Activated CD4-positive, alpha-beta T cell treated with anti-CD3 and anti-CD28 coated beads, Interleukin-2, Interleukin-4, amounts not matched to agents 100 ng/mL and 50 ng/mL, durations not matched to agents 16 hours and 8 hours (primary cell): ENCODE results near the gene DNPEP.
"Not testable (repeated sequence)": the region's sequence is repeated elsewhere in the genome, so short reads cannot be mapped to it uniquely, and the experiment has no call there.

Experiments
- DNase-seq: peaks from one replicate; pipeline ENCODE4 v3.0.0-alpha.2; 2020; ENCODE audit warnings: low spot score

DNPEP gene

GRCh38 chr2:219401606-219402005, 13.9 kb upstream of the DNPEP start:
- DNase-seq = no peak

GRCh38 chr2:219400562-219400961, 12.8 kb upstream of the DNPEP start:
- DNase-seq = no peak

DNA sequence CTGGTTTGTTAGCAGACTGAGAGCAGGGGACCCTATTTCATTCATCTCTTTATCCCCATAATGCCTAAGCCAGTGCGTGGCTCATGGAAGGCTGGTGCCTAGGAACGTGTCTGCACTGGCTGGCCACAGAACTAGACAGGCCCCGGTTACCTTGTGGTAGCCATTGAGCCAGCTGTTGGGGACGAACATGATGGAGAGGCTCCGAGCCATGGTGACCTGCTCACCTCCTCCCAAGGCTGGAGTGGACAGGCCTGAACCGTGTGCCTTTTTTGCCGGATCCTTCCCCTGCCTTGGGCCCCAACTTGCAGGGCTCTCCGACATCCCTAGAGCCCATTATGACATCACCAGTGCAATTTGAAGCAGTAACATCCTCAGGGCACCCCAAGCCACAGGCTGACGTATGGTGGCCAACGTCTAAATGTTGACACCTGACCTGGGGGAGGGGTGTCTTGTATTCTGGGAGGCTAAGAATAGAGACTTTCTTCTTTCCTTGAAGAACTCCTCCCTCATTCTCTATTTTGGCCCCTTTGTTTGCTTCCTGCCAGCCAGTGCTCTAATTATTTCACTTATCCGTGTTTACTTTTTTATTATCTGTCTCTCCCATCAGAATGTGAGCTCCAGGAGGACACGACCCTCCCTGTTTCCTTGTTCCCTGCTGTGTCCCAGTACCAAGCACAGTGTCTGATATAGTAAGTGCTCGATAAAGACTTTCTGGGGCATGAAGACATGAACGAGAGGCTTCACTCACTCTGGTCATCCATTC, 12.2 kb upstream of the DNPEP start:
- no peak for DNase-seq

GRCh38 chr2:219398721-219399363, 11.1 kb upstream of the DNPEP start:
- DNase-seq = no peak

DNA sequence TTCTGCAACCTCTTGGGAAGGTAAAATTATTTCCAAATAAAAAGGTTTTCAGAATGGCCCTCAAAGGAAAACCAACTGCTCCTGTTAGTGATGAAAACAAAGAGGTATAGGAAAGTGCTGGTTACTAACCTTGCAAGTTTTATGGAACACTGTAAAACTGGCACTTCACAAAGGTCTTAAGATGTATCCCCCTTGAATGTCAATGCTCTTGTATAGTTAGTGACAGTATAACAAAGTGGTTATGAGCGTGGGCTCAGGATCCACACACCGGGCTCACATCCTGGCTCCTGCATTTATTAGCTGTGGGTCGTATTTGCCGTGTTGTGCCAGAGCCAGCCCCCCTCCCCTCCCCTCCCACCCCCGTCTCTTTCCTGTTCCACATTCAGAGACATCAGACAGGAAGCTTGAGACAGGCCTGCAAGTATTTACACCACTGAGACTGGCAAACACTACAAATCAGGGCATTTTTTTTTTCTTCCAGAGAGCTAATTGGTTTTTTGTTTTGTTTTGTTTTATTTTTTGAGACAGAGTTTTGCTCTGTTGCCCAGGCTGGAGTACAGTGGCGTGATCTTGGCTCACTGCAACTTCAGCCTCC, 9.2 kb upstream of the DNPEP start:
- DNase-seq = no peak

DNA sequence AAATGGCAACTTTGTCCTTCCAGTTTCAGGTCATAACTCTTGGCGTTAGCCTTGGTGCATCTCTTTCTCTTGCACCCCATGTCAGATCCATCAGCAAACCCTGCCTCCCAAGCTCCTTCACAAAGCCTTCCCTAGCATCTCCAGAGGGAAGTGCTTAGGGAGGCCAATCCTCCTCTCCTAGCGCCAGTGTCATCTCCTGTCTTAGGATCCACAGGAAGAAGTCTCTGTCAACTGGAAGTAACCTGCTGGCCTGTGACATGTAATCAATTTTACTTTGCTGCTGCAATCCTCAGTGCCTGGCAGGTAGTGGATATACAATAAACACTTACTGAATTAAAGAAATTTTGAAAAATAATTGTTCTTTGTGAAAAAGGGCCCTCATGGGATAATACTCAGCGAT, 7.9 kb upstream of the DNPEP start:
- DNase-seq = no peak

GRCh38 chr2:219395056-219395455, 7.3 kb upstream of the DNPEP start:
- DNase-seq = not testable (repeated sequence)

- DNase-seq = no peak
Measured at GRCh38 chr2:219392754-219393153, 5.0 kb upstream of the DNPEP start.

DNA sequence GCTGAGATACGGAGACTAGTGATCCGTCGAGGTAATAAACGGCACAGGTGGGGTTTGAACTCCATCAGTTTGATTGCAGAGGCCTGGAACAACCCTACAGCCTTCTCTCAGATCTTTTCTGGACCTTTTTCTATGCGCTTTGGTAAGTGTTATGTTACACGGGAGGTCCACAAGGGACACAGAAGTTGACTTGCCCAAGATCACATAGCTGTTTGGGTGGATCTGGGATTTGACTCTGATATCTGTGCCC, 1.1 kb upstream of the DNPEP start:
- no peak for DNase-seq

GRCh38 chr2:219388121-219388906, 602 bp upstream of the DNPEP start:
- peak; percentile 97 for DNase-seq

- DNase-seq = no peak
Measured at GRCh38 chr2:219386532-219387280, 1.0 kb downstream of the DNPEP start.

- no peak for DNase-seq
Measured at GRCh38 chr2:219385958-219386520, 1.7 kb downstream of the DNPEP start.

- DNase-seq = no peak
Measured at GRCh38 chr2:219384859-219385258, 2.9 kb downstream of the DNPEP start.

DNA sequence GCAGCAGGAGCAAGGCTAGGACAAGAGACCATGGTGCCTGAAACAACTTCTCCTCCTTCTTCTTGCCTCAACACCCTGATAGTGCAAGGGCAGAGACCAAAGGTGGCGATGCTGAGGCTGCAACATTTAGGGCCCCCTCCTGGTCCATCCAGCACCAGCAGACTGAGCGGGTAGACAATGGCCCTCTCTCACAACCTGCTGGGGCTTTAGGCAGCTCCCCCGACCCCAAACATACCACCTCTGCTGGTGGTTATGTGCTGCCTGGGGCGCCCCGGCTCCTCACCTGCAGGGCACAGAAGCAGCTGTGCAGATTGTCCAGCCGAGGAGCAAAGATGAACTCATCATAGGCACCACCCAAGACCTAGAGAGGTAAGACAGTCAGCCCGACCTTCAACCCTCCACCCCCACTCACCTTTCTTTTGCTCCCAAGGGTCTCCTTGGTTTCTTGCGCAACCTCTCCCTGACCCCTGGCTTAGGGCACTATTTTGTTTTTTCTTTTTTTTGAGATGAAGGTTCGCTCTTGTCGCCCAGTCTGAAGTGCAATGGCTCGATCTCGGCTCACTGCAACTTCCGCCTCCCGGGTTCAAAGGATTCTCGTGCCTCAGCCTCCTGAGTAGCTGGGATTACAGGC, 3.5 kb downstream of the DNPEP start:
- DNase-seq = no peak

GRCh38 chr2:219381448-219381847, 6.3 kb downstream of the DNPEP start:
- no peak for DNase-seq

GRCh38 chr2:219380926-219381325, 6.8 kb downstream of the DNPEP start:
- DNase-seq = no peak

DNA sequence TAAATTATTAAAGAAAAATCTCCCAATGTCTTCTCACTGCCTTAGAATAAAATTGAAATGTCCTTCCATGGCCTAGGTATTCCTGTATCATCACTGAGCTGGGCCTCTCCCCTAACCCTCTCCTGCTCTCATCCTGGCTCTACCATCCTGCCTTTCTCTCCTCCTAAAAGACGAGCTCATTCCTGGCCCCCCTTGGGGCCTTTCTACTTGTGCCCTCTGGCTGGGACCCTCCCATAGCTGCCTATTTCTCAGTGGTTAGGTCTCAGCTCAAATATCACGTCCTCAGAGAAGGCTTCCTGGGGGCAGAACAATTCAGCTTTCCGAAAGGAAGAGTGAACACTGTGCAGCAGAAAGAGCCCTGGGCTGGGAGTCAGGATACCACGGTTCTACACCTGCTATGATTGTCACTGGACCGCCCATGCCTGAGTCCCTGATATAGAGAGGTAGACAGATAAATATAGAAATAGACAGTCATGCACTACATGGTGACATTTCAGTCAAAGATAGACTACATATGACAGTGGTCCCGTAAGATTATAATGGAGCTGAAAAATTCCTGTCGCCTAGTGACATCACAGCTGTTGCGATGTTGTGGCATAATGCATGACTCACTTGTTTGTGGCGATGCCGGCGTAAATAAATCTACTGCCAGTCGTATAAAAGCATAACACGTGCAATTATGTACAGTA, 9.4 kb downstream of the DNPEP start:
- no peak for DNase-seq

GRCh38 chr2:219369447-219369861, 18.3 kb downstream of the DNPEP start:
- no peak for DNase-seq

- DNase-seq = no peak
Measured at GRCh38 chr2:219368690-219369191, 19.0 kb downstream of the DNPEP start.

DNA sequence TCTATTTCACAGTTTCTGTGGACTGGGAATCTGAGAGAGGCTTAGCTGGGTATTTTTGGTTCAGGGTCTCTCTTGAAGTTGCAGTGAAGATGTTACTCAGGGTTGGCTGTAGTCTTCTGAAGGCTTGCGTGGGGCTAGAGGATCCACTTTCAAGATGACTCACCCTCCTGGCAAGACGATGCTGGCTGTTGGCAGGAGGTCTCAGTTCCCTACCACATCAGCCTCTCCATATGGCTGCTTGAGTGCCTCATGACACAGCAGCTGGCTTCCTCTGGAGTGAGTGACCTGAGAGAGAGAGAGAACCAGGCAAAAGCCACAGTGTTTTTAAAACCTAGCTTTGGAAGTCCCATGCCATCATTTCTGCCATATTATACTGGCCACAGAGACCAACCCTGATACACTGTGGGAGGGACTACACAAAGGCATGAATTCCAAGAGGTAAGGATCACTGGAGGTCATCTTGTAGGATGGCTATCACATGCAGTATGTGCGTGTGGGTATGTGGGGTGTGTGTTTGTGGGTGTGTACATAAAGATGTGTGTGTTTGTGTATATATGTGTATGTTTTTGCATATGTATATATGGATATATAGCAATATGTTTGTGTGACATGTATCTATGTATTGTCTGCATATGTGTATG, 25.1 kb downstream of the DNPEP start:
- DNase-seq = peak; percentile 32
